PC-9 (cell line): ENCODE results near the gene NAXD. TPM values are rescaled to one million over a fixed set of nuclear protein-coding genes. Genes with fewer than 3 reads are reported as not detected.

Experiments used
- BruUV-seq: library from RNA; stranded (reverse); fragments of 400-500 nt; replicated peaks from 2 replicates; lab custom pipeline; 2021; lab: Mats Ljungman, UMichigan
- CTCF ChIA-PET: fragments of 300-600 bp; sonication (Branson Sonifier 250); formaldehyde crosslinking; loops from one replicate; lab custom pipeline; 2022; ENCODE audit warnings: antibody characterized with exemption; lab: Charles Lee
- POLR2A ChIA-PET: fragments of 300-600 bp; sonication (Branson Sonifier 250); formaldehyde crosslinking; loops from one replicate; lab custom pipeline; 2022; ENCODE audit warnings: antibody characterized with exemption; ENCODE audit not compliant: unreplicated experiment; lab: Charles Lee
- DNase-seq, 2 experiments: peaks; one replicate each; pipeline versions ENCODE4 v3.0.0 to v3.0.0-alpha.2; 2015 to 2022; ENCODE audit warnings: mixed read lengths in 1 of 2
- H2AFZ ChIP-seq: fragments of 200-600 bp; sonication (generic); 2 replicates; pipeline ENCODE4 v1.8.1; 2017; ENCODE audit warnings: antibody characterized with exemption
- H3F3A ChIP-seq: fragments of 200-600 bp; sonication (generic); 2 replicates; pipeline ENCODE4 v1.8.1; 2017; ENCODE audit warnings: antibody characterized with exemption, mild to moderate bottlenecking, low read depth; ENCODE audit not compliant: insufficient read depth
- H3K27ac ChIP-seq: fragments of 200-600 bp; sonication (generic); 2 replicates; pipeline ENCODE4 v1.6.1; 2016; ENCODE audit warnings: mixed run types
- H3K27me3 ChIP-seq: fragments of 200-600 bp; sonication (generic); 2 replicates; pipeline ENCODE4 v1.6.1; 2016; ENCODE audit warnings: low read depth, mixed run types; ENCODE audit not compliant: insufficient read depth
- H3K36me3 ChIP-seq: fragments of 200-600 bp; sonication (generic); 2 replicates; pipeline ENCODE4 v1.6.1; 2016; ENCODE audit warnings: low read depth, mixed run types
- H3K4me1 ChIP-seq: fragments of 200-600 bp; sonication (generic); replicated peaks from 2 replicates; pipeline ENCODE4 v1.6.1; 2016; ENCODE audit warnings: mixed run types; ENCODE audit not compliant: insufficient read depth
- H3K4me2 ChIP-seq: fragments of 200-600 bp; sonication (generic); 2 replicates; pipeline ENCODE4 v1.6.1; 2017; ENCODE audit warnings: mixed run types
- H3K4me3 ChIP-seq: fragments of 200-600 bp; sonication (generic); 2 replicates; pipeline ENCODE4 v1.6.1; 2016; ENCODE audit warnings: mixed run types
- H3K79me2 ChIP-seq: fragments of 200-600 bp; sonication (generic); 2 replicates; pipeline ENCODE4 v1.6.1; 2017; ENCODE audit warnings: low read depth, mixed run types
- H3K9me2 ChIP-seq: fragments of 200-600 bp; sonication (generic); 2 replicates; pipeline ENCODE4 v1.8.1; 2017; ENCODE audit warnings: mild to moderate bottlenecking; ENCODE audit not compliant: insufficient read depth
- H3K9me3 ChIP-seq: fragments of 200-600 bp; sonication (generic); 2 replicates; pipeline ENCODE4 v1.8.1; 2016; ENCODE audit warnings: low read depth; ENCODE audit not compliant: insufficient read depth
- H4K20me1 ChIP-seq: fragments of 200-600 bp; sonication (generic); 2 replicates; pipeline ENCODE4 v1.8.1; 2017; ENCODE audit not compliant: insufficient read depth
- CTCF ChIP-seq: fragments of 200-600 bp; sonication (generic); conservative IDR thresholded peaks from 2 replicates; pipeline ENCODE4 v1.6.1; 2017; ENCODE audit warnings: mixed run types, antibody characterized with exemption, mild to moderate bottlenecking, moderate library complexity
- EZH2 ChIP-seq: fragments of 200-600 bp; sonication (generic); IDR thresholded peaks from 2 replicates; pipeline ENCODE4 v1.8.0; 2017; ENCODE audit warnings: antibody characterized with exemption, low read depth
- intact Hi-C: fragments of 100-400 bp; cut with micrococcal nuclease; formaldehyde crosslinking; loops from one replicate; pipeline ENCODE4 v1.10.0; 2022; ENCODE audit not compliant: unreplicated experiment
- total RNA-seq: library from RNA; stranded (reverse); gene quantifications from 2 replicates; pipeline ENCODE4 v1.2.3, GENCODE V29; 2021

Gene NAXD
- total RNA-seq, 1 experiment from 2014 or later = 30.2 TPM

DNA sequence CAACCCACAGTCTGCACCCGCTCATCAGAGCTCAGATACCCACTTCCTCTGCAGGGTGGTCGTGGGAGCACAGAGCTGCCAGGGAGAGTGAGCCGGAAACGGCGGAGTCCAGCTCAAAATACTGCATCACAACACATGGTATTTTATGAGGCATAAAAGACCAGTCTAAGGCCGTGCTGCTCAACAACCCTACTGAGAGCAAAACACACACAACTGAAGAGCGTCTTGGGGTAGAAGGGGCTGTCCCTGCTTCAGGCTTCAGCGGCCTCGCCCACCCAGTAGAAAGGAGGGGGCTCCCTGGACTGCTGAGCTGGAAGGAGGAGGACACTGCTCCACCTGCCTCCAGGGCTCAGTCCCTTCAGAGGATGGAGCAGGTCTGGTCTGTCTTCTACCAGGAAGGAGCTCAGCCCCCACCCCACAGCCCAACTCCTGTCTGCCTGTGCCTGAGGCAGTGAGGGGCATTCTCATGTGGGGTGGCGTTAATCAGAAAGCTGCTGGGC lies 36.9 kb downstream of the NAXD start:
- H4K20me1 ChIP-seq = no peaks in the 10 kb centered on the region
- intact Hi-C loops = no loop called here
- H3K36me3 ChIP-seq = no peaks in the 10 kb centered on the region
- no peaks in the 10 kb centered on the region for H3F3A ChIP-seq
- no peak for DNase-seq
- ChIA-PET CTCF (no interaction called here), POLR2A (no interaction called here)
- H3K4me2 ChIP-seq = no peak overlapping the region
- H3K27ac ChIP-seq = no peak overlapping the region
- no peak overlapping the region for H3K4me3 ChIP-seq
- no peaks in the 10 kb centered on the region for H3K27me3 ChIP-seq
- H3K9me3 ChIP-seq = no peaks in the 10 kb centered on the region
- H3K79me2 ChIP-seq = no peaks in the 10 kb centered on the region
- no TSS peak for BruUV-seq
- no peaks in the 10 kb centered on the region for H3K4me1 ChIP-seq
- no peak overlapping the region for H2AFZ ChIP-seq
- TF ChIP-seq EZH2 (no peak), CTCF (no peak)
- no peaks in the 10 kb centered on the region for H3K9me2 ChIP-seq

DNA sequence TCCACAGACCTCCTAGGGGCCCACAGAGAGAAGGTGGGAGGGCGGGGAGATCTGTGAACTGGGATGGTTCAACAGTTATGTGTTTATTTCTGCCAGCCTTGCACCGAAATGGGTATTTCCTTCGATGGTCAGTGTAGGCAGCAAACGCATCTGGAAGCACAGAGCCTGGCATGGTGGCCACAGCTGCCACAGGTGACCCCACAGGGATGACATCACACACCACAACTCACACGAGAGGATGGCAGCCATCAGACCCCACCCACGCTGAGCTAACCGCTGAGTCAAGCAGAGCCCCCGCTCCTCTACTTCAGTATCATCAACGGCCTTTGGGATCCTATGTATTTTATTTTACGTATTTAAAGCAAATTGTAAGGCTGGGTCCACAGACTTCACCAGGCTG lies 37.4 kb downstream of the NAXD start:
- Histone ChIP-seq H4K20me1 (no peaks in the 10 kb centered on the region), H3K79me2 (no peaks in the 10 kb centered on the region), H3K27me3 (no peaks in the 10 kb centered on the region), H3K4me3 (no peak overlapping the region), H3F3A (no peaks in the 10 kb centered on the region), H2AFZ (no peak overlapping the region), H3K9me2 (no peaks in the 10 kb centered on the region), H3K36me3 (no peaks in the 10 kb centered on the region), H3K4me1 (no peaks in the 10 kb centered on the region), H3K9me3 (no peaks in the 10 kb centered on the region), H3K4me2 (no peak overlapping the region), H3K27ac (no peak overlapping the region)
- DNase-seq = no peak
- POLR2A ChIA-PET = no interaction called here
- CTCF ChIA-PET = no interaction called here
- no TSS peak for BruUV-seq
- intact Hi-C loops = no loop called here
- no peak for TF ChIP-seq CTCF
- TF ChIP-seq EZH2 = no peak

GRCh38 chr13:110653271-110653670 lies 37.9 kb downstream of the NAXD start:
- Histone ChIP-seq H3K79me2 (no peaks in the 10 kb centered on the region), H3K9me2 (no peaks in the 10 kb centered on the region), H3K4me1 (no peaks in the 10 kb centered on the region), H2AFZ (no peak overlapping the region), H3F3A (no peaks in the 10 kb centered on the region), H3K36me3 (no peaks in the 10 kb centered on the region), H3K4me2 (no peak overlapping the region), H4K20me1 (no peaks in the 10 kb centered on the region), H3K4me3 (no peak overlapping the region), H3K27ac (no peak overlapping the region), H3K9me3 (no peaks in the 10 kb centered on the region), H3K27me3 (no peaks in the 10 kb centered on the region)
- no TSS peak for BruUV-seq
- POLR2A ChIA-PET = no interaction called here
- intact Hi-C loops = no loop called here
- CTCF ChIA-PET = no interaction called here
- TF ChIP-seq EZH2 (no peak), CTCF (no peak)
- DNase-seq = no peak
